ENCODE data around the gene PFDN4.

DNA sequence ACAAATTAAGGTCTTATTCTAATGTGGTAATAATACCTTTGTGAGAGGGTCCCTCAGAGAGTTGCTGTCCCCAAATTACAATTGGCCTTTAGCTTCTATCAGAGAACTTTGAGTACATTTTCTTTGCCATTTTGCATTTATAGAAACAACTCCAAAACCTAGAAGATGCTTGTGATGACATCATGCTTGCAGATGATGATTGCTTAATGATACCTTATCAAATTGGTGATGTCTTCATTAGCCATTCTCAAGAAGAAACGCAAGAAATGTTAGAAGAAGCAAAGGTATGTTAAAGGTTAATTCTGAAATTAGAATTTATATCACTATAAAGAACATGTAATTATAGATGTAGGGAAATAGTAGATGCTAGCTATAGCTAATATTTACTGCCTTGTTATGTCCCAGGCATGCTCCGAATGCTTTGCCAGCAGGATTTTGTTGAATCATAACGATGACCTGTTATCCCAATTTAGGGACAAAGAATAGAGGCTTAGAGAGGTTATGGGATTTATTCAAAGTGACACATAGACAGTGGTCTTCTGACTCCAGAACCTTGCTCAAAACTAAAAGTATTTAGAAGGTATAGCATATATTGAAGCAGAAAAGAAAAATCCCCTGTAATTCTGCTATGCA is 7.4 kb downstream of the PFDN4 start:
- TF ChIP-seq, protein P1, sequence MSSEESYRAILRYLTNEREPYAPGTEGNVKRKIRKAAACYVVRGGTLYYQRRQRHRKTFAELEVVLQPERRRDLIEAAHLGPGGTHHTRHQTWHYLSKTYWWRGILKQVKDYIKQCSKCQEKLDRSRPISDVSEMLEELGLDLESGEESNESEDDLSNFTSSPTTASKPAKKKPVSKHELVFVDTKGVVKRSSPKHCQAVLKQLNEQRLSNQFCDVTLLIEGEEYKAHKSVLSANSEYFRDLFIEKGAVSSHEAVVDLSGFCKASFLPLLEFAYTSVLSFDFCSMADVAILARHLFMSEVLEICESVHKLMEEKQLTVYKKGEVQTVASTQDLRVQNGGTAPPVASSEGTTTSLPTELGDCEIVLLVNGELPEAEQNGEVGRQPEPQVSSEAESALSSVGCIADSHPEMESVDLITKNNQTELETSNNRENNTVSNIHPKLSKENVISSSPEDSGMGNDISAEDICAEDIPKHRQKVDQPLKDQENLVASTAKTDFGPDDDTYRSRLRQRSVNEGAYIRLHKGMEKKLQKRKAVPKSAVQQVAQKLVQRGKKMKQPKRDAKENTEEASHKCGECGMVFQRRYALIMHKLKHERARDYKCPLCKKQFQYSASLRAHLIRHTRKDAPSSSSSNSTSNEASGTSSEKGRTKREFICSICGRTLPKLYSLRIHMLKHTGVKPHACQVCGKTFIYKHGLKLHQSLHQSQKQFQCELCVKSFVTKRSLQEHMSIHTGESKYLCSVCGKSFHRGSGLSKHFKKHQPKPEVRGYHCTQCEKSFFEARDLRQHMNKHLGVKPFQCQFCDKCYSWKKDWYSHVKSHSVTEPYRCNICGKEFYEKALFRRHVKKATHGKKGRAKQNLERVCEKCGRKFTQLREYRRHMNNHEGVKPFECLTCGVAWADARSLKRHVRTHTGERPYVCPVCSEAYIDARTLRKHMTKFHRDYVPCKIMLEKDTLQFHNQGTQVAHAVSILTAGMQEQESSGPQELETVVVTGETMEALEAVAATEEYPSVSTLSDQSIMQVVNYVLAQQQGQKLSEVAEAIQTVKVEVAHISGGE (tag by site-specific recombination; conservative IDR thresholded peaks at IDR 0.05; ENCODE audit: low read depth) = no peak
- TF ChIP-seq, protein P2, sequence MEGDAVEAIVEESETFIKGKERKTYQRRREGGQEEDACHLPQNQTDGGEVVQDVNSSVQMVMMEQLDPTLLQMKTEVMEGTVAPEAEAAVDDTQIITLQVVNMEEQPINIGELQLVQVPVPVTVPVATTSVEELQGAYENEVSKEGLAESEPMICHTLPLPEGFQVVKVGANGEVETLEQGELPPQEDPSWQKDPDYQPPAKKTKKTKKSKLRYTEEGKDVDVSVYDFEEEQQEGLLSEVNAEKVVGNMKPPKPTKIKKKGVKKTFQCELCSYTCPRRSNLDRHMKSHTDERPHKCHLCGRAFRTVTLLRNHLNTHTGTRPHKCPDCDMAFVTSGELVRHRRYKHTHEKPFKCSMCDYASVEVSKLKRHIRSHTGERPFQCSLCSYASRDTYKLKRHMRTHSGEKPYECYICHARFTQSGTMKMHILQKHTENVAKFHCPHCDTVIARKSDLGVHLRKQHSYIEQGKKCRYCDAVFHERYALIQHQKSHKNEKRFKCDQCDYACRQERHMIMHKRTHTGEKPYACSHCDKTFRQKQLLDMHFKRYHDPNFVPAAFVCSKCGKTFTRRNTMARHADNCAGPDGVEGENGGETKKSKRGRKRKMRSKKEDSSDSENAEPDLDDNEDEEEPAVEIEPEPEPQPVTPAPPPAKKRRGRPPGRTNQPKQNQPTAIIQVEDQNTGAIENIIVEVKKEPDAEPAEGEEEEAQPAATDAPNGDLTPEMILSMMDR (tag by site-specific recombination; IDR thresholded peaks at IDR 0.05) = no peak
- TF ChIP-seq ZNF169 (tag by site-specific recombination; IDR thresholded peaks at IDR 0.05) = no peak

Data from HEK293 (cell line).